Measurements from ENCODE around the gene WDR81.
A peak's percentile ranks its signal among the peaks of the same experiment; 100 is the strongest.
"Not testable (repeated sequence)": the region's sequence is repeated elsewhere in the genome, so short reads cannot be mapped to it uniquely, and the experiment has no call there.

Gene WDR81

GRCh38 chr17:1713878-1714426 is 10.6 kb upstream of the WDR81 start:
- ATAC-seq = no peak

GRCh38 chr17:1714427-1714979 is 10.0 kb upstream of the WDR81 start:
- ATAC-seq = no peak

GRCh38 chr17:1714980-1715802 is 9.3 kb upstream of the WDR81 start:
- no peak for ATAC-seq

- no peak for ATAC-seq
Measured at GRCh38 chr17:1715803-1716075, 8.8 kb upstream of the WDR81 start.

- ATAC-seq = peak; percentile 87 to 92
Measured at GRCh38 chr17:1716076-1716911, 8.2 kb upstream of the WDR81 start.

- ATAC-seq = peak; percentile 70 to 73
Measured at GRCh38 chr17:1716912-1717695, 7.4 kb upstream of the WDR81 start.

GRCh38 chr17:1718362-1719165 is 5.9 kb upstream of the WDR81 start:
- ATAC-seq = no peak

- no peak for ATAC-seq
Measured at GRCh38 chr17:1720856-1721386, 3.6 kb upstream of the WDR81 start.

- not testable (repeated sequence) for ATAC-seq
Measured at GRCh38 chr17:1722022-1722421, 2.5 kb upstream of the WDR81 start.

GRCh38 chr17:1724869-1725641 is 551 bp downstream of the WDR81 start:
- ATAC-seq = peak; percentile 64 to 68

GRCh38 chr17:1725642-1726511 is 1.4 kb downstream of the WDR81 start:
- no peak for ATAC-seq

GRCh38 chr17:1726626-1727257 is 2.2 kb downstream of the WDR81 start:
- ATAC-seq = no peak

GRCh38 chr17:1727258-1727789 is 2.8 kb downstream of the WDR81 start:
- ATAC-seq = no peak

GRCh38 chr17:1727876-1728630 is 3.5 kb downstream of the WDR81 start:
- no peak for ATAC-seq

GRCh38 chr17:1729966-1730325 is 5.4 kb downstream of the WDR81 start:
- ATAC-seq = no peak

- ATAC-seq = no peak
Measured at GRCh38 chr17:1730326-1731193, 6.1 kb downstream of the WDR81 start.

GRCh38 chr17:1731194-1731506 is 6.6 kb downstream of the WDR81 start:
- no peak for ATAC-seq
